ENCODE measurements around the gene PDE7B.

PDE7B gene

GRCh38 chr6:136070815-136071214, 219.3 kb downstream of the PDE7B start:
- no peak for TF ChIP-seq SPI1 (IDR thresholded peaks at IDR 0.05; ENCODE audit: borderline replicate concordance, low read depth)
- TF ChIP-seq CTCF (IDR thresholded peaks at IDR 0.05; ENCODE audit: insufficient read depth, low read length) = no peak
- no peak for TF ChIP-seq POLR2AphosphoS5 (IDR thresholded peaks at IDR 0.05; ENCODE audit: low read depth)
- TF ChIP-seq REST (IDR thresholded peaks at IDR 0.05; ENCODE audit: insufficient replicate concordance, low read depth) = no peak
- no peak for TF ChIP-seq GABPA (IDR thresholded peaks at IDR 0.05; ENCODE audit: low read depth)
- no peak overlapping the region for H3K4me3 ChIP-seq (replicated peaks; ENCODE audit: insufficient read depth, low read length)
- no peak overlapping the region for H3K27ac ChIP-seq (replicated peaks)
- no peak for DNase-seq (ENCODE audit: low read depth in 1 of 2, low spot score in 1 of 2)
- no peaks in the 10 kb centered on the region for H3K27me3 ChIP-seq (ENCODE audit: insufficient read depth, poor library complexity, severe bottlenecking)

- Histone ChIP-seq H3K27ac (replicated peaks) (no peak overlapping the region), H3K4me3 (replicated peaks; ENCODE audit: insufficient read depth, low read length) (no peak overlapping the region), H3K27me3 (ENCODE audit: insufficient read depth, poor library complexity, severe bottlenecking) (no peaks in the 10 kb centered on the region)
- TF ChIP-seq GABPA (IDR thresholded peaks at IDR 0.05; ENCODE audit: low read depth) (no peak), REST (IDR thresholded peaks at IDR 0.05; ENCODE audit: insufficient replicate concordance, low read depth) (no peak), POLR2AphosphoS5 (IDR thresholded peaks at IDR 0.05; ENCODE audit: low read depth) (no peak), SPI1 (IDR thresholded peaks at IDR 0.05; ENCODE audit: borderline replicate concordance, low read depth) (no peak), CTCF (IDR thresholded peaks at IDR 0.05; ENCODE audit: insufficient read depth, low read length) (no peak)
- DNase-seq (ENCODE audit: low read depth in 1 of 2, low spot score in 1 of 2) = no peak
These were observed 221.2 kb downstream of the PDE7B start for GRCh38 chr6:136072691-136073090.

GRCh38 chr6:136073216-136073615, 221.7 kb downstream of the PDE7B start:
- Histone ChIP-seq H3K27me3 (ENCODE audit: insufficient read depth, poor library complexity, severe bottlenecking) (no peaks in the 10 kb centered on the region), H3K4me3 (replicated peaks; ENCODE audit: insufficient read depth, low read length) (no peak overlapping the region), H3K27ac (replicated peaks) (no peak overlapping the region)
- DNase-seq (ENCODE audit: low read depth in 1 of 2, low spot score in 1 of 2) = no peak
- no peak for TF ChIP-seq SPI1 (IDR thresholded peaks at IDR 0.05; ENCODE audit: borderline replicate concordance, low read depth)
- no peak for TF ChIP-seq POLR2AphosphoS5 (IDR thresholded peaks at IDR 0.05; ENCODE audit: low read depth)
- TF ChIP-seq REST (IDR thresholded peaks at IDR 0.05; ENCODE audit: insufficient replicate concordance, low read depth) = no peak
- TF ChIP-seq GABPA (IDR thresholded peaks at IDR 0.05; ENCODE audit: low read depth) = no peak
- no peak for TF ChIP-seq CTCF (IDR thresholded peaks at IDR 0.05; ENCODE audit: insufficient read depth, low read length)
